Activated CD8-positive, alpha-beta memory T cell treated with anti-CD3 and anti-CD28 coated beads, Interleukin-2, amount 50 U/mL, for 1 hour (primary cell): Measurements from ENCODE around the gene CHGA.

Experiments
- DNase-seq: peaks from one replicate; pipeline ENCODE4 v3.0.0-alpha.2; 2020; ENCODE audit errors: extremely low read depth

The CHGA gene

DNA sequence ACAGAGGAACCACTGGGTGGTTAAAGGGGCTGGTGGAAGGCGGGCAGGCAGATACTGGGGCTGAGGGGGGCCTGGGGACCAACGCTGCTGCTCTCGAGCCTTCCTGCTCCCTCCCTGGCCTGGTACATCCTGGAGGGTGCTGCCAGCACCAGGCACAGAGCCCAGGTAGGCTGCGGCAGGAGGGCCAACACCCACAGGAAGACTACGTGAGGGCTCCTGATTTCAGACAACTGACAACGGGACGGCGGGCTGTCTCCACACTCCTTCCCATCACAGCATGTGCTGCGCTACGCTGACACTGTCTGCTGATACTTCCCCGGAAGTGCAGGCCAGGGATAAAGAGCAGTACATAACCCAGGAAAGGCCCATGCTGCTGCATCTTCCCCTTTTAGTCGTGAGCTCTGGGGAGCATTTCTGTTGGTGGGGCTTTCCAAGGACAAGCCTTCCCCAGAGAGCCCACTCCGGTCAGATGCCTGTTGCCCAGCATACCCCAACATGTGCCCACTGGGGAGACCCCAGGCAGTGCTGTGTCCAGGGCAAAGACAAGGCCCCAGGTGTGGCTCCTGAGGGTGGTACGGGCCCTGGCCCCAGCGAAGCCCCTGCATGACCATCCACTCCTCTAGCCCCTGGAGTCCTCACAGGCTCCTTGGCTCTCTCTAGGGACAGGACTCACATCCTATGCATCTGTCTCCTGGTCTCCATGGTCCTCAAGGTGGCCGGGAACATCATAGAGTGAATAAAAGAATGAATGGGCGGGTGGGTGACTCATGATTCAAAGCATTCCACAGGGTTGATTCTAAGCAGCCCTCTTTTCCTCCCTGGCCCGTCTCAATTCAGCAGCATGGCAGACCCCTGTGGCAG, 38.0 kb downstream of the CHGA start:
- DNase-seq: no peak

DNA sequence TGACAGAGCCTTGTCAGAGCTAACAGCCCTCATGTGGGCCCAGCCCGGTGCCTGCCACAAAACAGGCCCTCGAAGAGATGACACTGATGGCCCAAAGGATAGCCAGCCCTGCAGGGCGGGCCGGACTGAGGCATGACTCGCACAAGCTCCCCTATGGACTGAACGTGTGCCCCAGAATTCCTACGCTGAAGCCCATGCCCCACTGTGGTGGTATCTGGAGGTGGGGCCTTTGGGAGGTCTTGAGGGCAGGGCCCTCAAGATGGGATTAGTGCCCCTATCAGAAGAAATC, 38.6 kb downstream of the CHGA start:
- DNase-seq: no peak

DNA sequence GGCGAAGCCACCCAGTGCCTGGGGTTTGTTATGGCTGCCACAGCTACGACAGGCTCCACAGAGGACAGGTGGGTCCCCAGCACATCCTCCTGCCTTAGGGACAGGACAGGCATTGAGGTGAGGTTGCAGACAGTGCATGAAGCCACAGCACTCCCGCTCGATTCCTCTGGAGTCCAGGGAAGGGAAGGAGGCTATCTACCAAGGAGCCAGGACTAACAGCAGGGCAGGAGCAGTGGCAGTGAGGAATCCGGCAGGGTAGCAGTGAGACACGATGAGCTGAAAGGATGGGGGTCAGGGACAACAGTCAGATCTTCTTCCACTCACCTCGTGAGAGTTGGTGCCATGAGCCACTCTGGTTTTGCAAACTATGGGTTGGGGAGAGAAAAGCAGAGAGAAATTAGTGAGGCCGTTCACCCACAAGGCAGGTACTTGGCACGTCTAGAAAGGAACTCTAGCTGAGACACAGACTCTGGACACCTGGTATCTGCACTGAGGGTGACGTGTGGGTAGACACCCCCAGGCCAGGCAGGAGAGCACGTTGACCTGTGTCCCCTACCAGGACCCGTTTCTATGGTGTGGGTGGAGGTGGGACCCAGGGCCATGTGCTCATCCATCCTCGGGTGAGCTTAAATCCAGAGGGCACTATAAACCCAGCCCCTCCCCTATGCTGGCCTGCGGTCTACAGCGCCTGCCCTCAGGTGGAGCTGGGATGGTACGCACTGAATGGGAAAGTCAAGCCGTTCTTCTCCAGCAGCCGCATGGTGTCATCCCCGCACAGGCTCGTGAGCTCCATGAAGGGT, 39.3 kb downstream of the CHGA start:
- DNase-seq: no peak

DNA sequence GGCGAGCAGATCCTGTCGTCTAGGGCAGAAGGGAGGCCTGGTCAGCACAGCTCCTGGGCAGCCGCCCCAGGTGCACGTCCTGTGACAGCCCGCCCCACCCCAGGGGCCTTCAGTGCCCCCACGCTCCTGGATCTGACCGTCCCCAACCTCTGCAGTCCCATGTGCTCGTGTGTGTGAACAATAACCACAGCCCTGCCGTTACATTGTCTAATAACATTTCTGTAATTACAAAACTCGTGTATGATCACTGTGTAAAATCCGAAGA, 39.8 kb downstream of the CHGA start:
- no peak for DNase-seq

DNA sequence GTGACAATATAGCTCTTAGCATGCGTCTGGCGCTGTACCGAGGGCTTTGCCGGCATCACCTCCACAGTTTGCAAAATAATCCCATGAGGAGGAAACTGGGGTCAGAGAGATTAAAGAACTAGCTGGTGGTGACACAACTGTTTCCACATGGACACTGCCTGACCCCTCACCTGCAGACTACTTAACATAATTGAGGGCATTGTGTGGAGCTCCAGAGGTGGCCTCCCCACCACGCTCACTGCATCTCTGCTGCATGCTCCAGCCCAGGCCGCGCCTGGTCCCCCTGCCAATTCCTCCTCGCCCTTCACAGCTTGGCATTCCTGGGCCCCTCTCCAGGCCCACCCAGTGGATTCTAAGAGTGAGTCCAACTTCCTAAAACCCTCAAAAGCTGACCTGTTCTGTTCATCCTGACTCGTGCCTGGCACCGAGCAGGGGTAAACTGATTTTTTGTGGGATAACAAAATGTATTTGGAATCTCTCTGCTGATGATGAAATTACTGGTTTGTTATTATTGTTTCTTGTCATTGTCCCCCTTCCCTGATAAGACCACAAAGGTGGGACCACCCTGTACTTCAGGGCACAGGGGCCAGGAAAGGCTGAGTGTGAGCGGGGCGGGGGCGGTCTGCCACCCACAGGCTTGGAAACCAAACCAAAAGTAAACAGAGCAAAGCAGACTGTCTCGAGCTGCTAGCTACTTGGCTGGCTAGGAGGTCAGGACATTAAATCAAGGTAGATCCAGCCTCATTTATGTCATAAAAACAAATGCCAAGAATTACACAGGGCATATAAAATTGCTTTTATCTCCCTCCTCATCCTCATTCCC, 40.6 kb downstream of the CHGA start:
- no peak for DNase-seq

DNA sequence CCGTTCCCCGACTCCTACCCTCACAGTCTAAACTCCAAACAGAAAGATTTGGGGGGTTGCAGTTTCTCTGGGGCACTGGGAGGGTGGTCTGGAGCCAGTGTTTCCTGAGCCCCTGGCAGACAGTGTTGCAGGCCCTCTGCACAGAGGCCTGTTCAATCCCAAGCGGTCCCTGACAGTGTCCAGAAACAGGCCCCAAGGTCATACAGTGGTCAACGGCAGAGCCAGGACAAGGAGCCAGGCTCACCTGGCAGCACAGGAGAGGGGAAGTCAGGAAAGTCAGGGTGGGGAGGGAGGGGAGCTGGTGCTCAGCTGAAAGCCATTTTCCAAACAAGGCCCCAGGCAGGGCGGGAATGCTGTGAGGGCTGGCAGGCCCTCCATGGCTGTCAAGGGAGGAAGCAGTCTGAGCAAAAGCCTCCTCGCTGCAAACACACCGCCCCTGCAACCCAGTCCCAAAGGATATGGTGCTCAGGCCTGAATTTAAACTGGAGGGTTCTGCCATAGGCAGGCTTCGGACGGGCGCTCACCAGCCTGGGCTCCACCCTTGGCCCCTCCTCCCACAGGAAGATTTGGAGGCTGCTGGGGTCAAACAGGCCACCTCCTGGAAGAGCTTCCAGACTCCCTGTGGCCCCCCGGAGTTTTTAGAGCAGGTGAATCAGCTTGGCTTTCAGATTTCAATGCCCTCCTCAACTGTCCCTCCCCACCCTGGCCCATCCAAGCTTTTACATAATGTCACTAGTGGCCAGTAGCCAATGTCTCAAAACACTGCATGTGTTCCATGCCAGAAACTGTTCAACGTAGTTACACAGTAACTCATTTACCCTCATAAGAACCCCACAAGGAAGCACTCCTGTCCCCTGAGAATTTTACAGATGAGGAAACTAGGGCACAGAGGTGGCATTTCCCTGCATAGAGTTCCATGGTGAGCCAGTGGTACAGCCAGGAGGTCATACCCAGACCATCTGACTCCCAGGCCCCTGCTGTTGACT, 41.5 kb downstream of the CHGA start:
- DNase-seq: no peak

DNA sequence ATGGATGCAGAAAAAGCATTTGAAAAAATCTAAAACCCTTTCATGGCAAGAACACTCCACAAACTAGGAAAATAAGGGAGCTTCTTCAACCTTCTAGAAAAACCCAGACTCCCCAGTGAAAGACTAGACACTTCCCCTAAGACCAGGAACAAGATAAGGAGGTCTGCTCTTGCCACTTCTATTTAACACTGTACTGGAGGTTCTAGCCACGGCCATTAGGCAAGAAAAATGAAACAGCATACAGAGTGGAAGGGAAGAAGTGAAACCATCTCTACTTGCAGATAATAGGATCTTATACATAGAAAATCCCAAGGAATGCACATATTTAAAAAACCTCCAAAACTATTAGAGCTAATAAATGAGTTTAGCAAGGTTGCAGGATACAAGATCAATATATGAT, 42.3 kb downstream of the CHGA start:
- DNase-seq: no peak

DNA sequence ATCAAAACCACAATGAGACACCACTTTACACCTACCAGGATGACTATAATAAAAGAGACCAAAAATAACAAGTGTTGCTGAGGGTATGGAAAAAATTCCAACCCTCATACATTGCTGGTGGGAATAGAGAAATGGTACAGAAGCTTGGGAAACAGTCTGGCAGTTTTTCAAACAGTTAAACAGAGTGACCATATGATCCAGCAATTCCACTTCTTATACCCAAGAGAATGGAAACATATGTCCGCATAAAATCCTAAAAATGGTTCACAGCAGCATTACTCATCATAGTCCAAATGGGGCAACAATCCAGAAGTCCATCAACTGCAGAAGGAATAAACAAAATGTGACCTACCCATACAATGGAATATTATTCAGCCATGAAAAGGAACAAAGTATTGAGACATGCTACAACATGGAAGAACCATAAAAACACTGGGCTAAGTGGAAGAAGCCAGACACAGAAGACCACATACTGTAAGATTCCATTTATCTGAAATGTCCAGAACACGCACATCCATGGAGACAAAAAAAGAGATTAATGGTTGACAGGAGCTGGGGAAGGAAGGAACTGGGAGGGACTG, 44.5 kb downstream of the CHGA start:
- DNase-seq: no peak

DNA sequence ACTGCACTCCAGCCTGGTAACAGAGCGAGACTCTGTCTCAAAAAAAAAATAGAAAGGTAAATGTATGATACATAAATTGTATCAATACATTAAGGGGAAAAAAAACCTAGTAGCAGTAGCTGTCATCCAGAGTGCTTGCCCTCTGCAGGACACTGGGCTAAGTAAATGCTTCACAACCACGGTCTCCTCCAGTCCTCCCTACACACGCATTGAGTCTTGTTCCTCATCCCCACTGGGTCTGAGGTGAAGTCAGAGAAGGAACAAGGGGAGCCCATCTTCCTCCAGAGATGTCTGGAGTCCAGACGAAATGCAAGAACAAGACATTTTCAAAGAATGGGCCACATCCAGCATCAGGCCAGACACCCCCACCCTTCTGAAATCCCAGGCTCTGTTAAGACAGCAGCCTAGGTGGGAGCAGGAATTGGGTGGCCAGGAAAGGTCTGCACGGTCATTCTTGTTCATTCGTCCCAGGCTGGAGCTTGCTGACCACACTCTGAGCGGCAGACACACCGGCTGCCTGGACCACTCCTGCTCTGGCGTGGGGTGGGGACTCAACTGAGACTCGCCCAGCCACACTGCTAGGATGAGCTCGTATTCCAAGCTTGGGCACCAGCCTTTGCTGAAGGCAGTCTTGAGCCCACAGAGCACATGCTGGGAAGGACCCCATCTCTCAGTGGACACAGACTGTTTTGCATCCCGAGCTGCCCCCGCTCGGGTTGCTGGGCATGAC, 45.5 kb downstream of the CHGA start:
- no peak for DNase-seq

DNA sequence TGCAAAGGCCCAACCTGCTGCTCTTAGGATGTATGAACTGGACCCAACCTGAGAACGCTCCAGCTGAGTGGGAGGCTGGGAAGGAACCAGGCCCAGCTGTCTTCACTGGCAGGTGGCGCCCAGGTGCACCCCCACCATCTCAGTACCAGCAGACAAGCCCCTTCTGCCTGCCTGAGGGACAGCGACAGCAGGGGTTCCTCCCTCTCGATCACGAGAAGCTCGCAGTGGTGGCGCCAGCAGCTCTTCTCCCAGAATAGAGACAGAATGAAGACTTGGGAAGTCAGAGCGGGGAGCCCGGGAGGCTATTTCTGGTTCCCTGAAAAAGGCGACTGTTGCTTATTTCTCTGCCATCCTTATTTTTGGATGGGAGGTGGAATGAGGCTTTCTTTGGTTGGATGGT, 46.5 kb downstream of the CHGA start:
- no peak for DNase-seq

DNA sequence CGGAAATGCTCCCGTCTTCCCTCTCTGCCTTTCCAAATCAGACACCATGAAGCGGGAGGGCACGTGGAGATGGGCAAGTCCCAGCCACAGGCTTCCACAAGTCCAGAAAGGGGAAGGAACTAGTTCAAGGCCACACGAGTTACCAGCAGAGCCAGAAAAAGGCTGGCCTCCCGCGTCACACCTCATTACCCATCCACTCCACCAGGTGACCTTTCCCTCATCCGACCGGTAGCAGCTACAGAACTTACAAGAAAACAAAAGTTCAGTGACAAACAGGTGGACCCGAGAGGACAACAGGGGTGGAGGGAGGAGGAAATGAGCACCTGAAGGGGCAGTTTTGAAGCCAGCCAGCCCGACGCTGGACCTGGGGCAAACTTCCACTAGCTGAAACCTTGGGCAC, 46.9 kb downstream of the CHGA start:
- no peak for DNase-seq

DNA sequence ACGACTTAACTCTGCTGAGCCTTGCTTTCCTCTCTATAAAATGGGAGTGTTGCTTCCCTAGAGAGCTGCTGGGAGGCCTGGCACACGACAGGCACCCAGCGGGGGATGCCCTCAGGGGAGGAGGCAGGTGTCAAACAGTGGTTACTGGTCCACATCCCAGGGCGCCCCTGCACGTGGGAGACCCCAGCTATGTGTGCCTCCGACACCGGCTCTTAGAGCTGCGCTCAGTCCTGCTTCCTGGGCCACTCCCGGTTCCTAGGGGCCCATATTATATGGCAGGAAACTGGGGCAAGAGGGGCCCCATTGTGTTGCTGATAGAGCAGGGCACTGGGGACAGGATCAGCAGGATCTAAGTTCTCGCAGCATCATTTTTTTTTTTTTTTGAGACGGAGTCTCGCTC, 47.3 kb downstream of the CHGA start:
- DNase-seq: no peak

DNA sequence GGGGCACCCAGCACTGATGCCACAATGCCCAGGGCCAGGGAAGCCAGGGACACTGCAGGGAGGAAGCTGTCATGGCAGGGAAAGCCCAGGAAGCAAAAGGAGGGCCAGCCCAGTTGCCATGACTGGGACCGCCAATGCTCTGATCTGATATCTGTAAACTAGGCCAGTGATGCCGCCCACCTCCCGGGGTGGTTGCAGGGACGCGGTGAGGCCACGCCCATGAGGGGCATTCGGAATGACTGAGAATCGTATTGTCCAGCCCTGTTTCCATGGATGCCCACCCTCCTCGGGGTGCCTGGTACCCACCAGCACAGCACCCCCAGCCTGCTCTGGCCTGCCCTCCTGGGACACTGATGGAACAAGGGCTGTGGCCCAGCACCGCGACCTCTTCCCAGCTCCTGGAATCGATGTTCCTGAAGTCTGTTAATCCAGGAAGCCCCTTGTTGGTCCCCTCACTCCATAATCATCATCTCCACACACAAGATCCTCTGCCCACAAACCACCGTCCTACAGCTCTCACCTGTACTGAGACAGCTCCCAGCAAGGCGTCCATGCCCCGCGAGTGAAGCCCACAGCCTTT, 48.7 kb downstream of the CHGA start:
- DNase-seq: no peak

DNA sequence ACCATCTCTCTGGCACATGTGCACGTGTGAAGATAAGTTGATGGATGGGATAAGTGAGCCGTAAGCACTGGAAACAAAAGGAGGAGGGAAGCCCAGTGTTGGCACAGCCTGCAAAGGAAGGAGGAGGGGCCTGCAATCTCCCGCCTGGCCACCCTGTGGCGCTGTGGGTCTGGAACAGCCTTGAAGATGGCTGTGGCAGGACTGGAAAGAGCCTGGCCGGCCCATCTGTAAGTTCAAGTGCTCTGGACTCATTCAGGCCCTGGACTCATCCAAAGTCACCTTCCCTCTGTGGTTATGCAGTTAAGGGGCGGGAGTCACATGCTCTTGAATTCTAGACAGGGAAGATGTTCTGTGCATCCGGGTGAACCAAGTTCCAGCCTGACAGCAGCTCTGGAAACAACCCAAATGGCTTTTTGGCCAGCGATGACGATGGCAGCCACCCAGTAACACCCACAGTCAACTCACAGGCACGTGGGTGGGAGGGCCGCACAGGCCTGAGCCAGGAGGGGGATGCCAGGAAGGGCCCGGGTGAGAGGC, 50.4 kb downstream of the CHGA start:
- DNase-seq: no peak

DNA sequence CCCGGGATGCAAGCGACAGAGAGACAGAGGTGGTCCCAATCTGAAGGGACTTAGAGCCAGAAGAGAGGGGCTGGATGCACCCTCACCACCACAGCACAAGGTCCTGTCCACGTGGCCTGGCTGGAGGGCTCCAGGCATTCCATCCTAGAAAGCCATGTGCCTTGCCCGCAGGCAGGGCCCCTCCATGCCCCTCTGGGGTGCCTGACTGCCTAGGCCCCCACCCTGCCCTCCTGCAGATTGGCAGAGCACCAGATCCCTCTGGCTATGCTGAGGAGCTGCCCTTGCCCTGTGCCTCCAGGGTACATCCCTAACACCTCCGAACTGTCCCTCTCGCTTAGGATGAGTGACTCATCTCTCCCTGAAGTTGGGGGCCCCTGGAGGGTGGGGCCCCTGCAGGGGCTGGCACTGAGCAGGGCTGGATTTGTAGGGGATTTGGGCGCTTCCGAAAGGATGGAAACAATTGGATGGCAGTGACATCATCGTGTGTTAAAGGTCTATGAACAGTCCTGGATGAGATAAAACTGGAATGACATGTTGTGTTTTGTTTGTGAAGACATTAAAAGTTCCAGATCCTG, 50.9 kb downstream of the CHGA start:
- DNase-seq: no peak

DNA sequence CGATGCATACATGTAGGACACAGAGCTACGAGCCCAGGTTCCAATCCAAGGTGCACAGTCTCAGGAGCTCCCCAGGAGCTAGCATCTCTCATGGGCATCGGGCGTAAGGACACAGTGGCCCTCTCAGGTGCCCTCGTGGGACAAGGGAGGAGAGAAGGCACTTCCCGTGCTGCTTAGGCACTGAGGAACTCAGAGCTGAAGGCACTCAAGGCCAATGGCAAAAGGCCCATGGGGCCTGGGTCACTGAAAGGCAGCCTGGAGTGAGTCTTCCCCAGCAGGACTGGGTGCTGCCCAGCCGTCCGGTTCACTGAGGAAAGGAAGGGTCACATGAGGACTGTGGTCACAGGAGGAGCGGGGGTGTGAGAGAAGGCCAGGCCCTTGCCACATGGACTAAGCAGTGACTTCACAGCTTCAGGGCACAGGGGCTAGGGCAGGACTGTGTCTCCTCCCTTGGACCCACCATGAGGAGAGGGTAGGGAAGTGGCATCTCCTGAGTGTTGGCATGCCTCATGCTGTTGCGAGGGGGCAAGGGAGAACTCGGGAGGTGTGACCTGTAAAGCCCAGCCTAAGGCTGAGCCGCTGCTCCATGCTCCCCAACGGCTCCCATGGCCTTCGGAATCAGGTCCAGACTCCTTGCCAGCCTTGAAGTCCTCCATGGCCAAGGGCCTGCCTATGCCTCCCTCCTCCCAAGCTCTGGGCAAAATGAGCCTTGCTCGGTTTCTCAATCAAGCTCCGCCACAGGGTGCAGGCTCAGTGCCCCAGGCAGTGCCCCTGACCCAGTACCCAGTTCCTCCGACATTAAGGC, 51.8 kb downstream of the CHGA start:
- DNase-seq: no peak

DNA sequence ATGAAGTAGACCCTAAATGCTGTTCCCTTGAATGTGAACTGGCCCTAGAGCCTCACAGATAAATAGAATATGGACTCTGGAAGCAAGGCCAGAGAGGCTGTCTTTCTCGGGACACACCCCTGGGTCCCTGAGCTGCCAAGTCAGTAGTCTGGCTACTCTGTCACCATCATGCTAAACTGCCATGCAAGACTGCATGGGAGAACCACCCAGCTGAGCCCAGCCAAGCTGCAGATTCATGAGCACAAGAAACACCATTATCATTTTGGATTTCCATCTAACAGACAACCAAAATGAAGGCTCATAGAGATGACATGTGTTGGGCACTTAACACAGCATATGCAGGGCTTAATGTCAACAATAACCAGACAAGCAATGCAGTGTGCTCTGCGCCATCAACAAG, 53.3 kb downstream of the CHGA start:
- DNase-seq: no peak

DNA sequence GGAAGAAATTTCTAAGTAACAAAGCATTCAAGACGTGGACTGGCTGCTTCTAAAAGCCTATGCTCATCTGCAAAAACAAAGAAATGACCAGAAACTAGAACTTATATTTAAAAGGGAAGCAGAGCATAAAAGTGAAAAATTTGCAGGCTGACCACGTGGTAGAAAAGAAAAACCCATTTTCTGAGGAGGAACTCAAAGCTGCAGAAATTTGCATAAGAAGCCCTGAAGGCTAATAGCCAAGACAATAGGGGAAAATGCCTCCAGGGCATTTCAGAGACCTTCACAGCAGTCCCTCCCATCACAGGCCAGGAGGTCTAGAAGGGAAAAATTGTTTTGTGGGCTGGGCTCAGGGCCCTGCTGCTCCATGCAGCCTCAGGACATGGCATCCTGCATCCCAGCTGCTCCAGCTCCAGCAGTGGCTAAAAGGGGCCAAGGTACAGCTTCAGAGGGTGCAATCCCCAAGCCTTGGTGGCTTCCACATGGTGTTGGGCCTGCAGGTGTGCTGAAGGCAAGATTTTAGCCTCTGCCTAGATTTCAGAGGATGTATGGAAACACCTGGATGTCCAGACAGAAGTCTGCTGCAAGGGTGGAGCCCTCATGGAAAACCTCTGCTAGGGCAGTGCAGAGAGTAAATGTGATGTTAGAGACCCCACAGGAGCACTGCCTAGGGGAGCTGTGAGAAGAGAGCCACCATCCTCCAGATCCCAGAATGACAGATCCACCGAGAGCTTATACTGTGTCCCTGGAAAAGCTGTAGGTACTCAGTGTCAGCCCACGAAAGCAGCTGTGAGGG, 55.5 kb downstream of the CHGA start:
- no peak for DNase-seq
